ENCODE data around the gene ZNF648. TPM values are rescaled to one million over a fixed set of nuclear protein-coding genes. Genes with fewer than 3 reads are reported as not detected.
A peak's percentile ranks its signal among the peaks of the same experiment; 100 is the strongest.
"Not testable (repeated sequence)": the region's sequence is repeated elsewhere in the genome, so short reads cannot be mapped to it uniquely, and the experiment has no call there.

Gene ZNF648
- total RNA-seq, 6 experiments from 2014 or later: not detected

- TF ChIP-seq CTCF (IDR thresholded peaks at IDR 0.05): no peak
- Mint-ChIP-seq H3K4me3 (peak overlapping the region; percentile 81), H3K27me3 (ENCODE audit: insufficient read depth) (no peaks in the 10 kb centered on the region), H3K27ac (no peak overlapping the region; the same call in 1 of the 2 replicates), H3K36me3 (ENCODE audit: low read depth) (no peaks in the 10 kb centered on the region), H3K4me1 (ENCODE audit: low read depth) (peaks cover 5% of the 10 kb centered on the region; the same call in 1 of the 2 replicates), H3K9me3 (no peaks in the 10 kb centered on the region; the same call in 1 of the 2 replicates)
- DNase-seq: peak; percentile 14
Measured at GRCh38 chr1:182029379-182030331, 31.9 kb downstream of the ZNF648 start.

GRCh38 chr1:182029002-182029378 is 32.5 kb downstream of the ZNF648 start:
- peak overlapping the region; percentile 81; the same call in 1 of the 2 replicates for H3K4me3 Mint-ChIP-seq
- DNase-seq: no peak

GRCh38 chr1:182015360-182015759 is 46.2 kb downstream of the ZNF648 start:
- H3K27me3 Mint-ChIP-seq (ENCODE audit: insufficient read depth): no peaks in the 10 kb centered on the region; the same call in 1 of the 2 replicates
- H3K27ac Mint-ChIP-seq: no peak overlapping the region
- no peak overlapping the region for H3K4me3 Mint-ChIP-seq
- H3K36me3 Mint-ChIP-seq (ENCODE audit: low read depth): no peaks in the 10 kb centered on the region
- H3K9me3 Mint-ChIP-seq: peaks cover 19% of the 10 kb centered on the region
- TF ChIP-seq CTCF (IDR thresholded peaks at IDR 0.05): no peak; the same call in 1 of the 2 replicates
- no peak for DNase-seq
- H3K4me1 Mint-ChIP-seq (ENCODE audit: low read depth): no peaks in the 10 kb centered on the region

More at GRCh38 chr1:182029002-182029378, 32.5 kb downstream of the ZNF648 start:
- no peak for TF ChIP-seq CTCF (IDR thresholded peaks at IDR 0.05)
- Mint-ChIP-seq H3K27me3 (ENCODE audit: insufficient read depth) (no peaks in the 10 kb centered on the region), H3K4me1 (ENCODE audit: low read depth) (peaks cover 5% of the 10 kb centered on the region; the same call in 1 of the 2 replicates), H3K36me3 (ENCODE audit: low read depth) (no peaks in the 10 kb centered on the region), H3K27ac (no peak overlapping the region), H3K9me3 (no peaks in the 10 kb centered on the region; the same call in 1 of the 2 replicates)

GRCh38 chr1:182010800-182011370 is 50.6 kb downstream of the ZNF648 start:
- DNase-seq; H3K4me3 Mint-ChIP-seq; H3K27me3 Mint-ChIP-seq (ENCODE audit: insufficient read depth); H3K27ac Mint-ChIP-seq; H3K36me3 Mint-ChIP-seq (ENCODE audit: low read depth); H3K4me1 Mint-ChIP-seq (ENCODE audit: low read depth): not testable (repeated sequence)
- H3K9me3 Mint-ChIP-seq: peaks cover 30% of the 10 kb centered on the region

GRCh38 chr1:182005398-182005797 is 56.1 kb downstream of the ZNF648 start:
- not testable (repeated sequence) for DNase-seq; H3K27me3 Mint-ChIP-seq (ENCODE audit: insufficient read depth); H3K36me3 Mint-ChIP-seq (ENCODE audit: low read depth); H3K4me1 Mint-ChIP-seq (ENCODE audit: low read depth); H3K27ac Mint-ChIP-seq; H3K4me3 Mint-ChIP-seq
- peaks cover 51% of the 10 kb centered on the region for H3K9me3 Mint-ChIP-seq

GRCh38 chr1:182004601-182005000 is 56.9 kb downstream of the ZNF648 start:
- no peak overlapping the region for H3K4me3 Mint-ChIP-seq
- 0 out of 2 replicates have a peak, but pooled peaks cover under 1% of the 10 kb centered on the region for H3K36me3 Mint-ChIP-seq (ENCODE audit: low read depth)
- no peaks in the 10 kb centered on the region for H3K4me1 Mint-ChIP-seq (ENCODE audit: low read depth)
- no peak for DNase-seq
- peaks cover 48% of the 10 kb centered on the region for H3K9me3 Mint-ChIP-seq
- H3K27me3 Mint-ChIP-seq (ENCODE audit: insufficient read depth): no peaks in the 10 kb centered on the region
- no peak overlapping the region for H3K27ac Mint-ChIP-seq
- no peak for TF ChIP-seq CTCF (IDR thresholded peaks at IDR 0.05)
